Measurements from ENCODE around the gene FILIP1.

The FILIP1 gene

DNA sequence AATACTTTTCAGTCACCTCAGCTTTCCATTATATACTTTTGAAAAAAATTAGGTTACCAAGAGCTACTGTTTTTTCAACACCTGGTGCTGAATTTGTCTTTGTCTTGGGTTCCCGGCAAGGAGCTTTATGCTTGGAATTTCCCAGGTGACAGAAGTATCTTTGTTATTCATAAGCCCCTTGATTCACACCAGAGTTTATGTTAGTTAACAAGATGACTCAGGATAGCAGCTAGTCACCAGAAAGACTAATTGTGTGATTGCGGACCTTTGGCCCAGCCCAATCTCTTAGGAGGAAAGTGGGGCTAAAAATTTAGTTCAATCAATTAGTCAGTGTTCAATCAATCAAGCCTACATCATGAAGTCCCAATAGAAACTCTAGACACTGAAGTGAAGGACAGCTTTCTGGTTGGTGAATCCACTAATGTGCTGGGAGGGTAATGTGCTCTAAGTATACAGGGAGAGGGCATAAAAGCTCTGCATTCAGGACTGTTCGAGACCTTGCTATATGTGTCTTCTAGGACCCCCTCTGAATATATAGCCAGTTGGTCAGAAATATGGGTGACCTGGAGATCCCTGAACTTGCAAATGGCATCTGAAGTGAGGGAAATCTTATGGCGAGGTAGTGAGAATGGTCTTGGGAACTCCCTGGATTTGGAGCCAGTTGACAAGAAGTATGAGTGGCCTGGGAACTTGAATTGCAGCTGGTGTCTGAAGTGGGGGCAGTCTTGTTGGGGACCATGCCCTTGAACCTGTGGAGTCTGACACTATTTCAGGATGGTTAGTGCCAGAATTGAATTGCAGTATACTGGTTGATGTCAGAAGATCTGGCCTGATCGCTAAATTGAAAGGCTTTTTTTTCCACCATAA is 225.2 kb downstream of the FILIP1 start:
- no peak for TF ChIP-seq CTCF (IDR thresholded peaks at IDR 0.05; ENCODE audit: low read depth, low read length)
- no peak overlapping the region for H3K4me3 ChIP-seq (ENCODE audit: low read depth, low read length)

- H3K4me3 ChIP-seq (ENCODE audit: low read depth, low read length), result no peak overlapping the region
- TF ChIP-seq CTCF (IDR thresholded peaks at IDR 0.05; ENCODE audit: low read depth, low read length), result no peak
Observed at GRCh38 chr6:75267461-75267860, 226.1 kb downstream of the FILIP1 start.

DNA sequence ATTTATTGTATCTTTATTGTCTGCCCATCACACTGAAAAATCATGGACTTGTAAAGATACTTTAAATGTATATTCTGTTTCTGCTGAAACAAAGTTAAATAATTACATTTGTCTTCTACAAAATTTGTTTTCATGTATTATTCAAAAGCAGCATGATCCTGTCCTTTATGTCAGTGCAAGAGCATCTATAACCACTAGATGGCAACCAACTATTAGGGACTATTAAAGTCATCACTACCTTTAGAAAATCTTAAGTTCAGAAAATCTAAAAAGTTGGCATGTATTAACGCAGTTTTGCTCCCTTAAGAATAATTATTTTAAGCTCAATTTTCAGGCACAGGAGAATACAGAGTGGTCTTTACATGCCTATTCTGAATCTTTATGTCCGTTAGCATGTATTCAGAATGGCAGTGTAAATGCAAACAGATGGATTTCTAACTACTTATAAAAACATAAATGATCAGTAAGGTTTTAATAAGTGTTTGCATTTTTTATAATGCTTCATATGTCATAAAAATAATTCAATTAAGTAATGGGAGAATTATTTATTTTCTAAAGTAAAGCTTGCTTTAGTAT is 226.8 kb downstream of the FILIP1 start:
- peak; percentile 47; the same call in 1 of the 2 replicates for TF ChIP-seq CTCF (IDR thresholded peaks at IDR 0.05; ENCODE audit: low read depth, low read length)
- no peak overlapping the region for H3K4me3 ChIP-seq (ENCODE audit: low read depth, low read length)

- no peak overlapping the region for H3K4me3 ChIP-seq (ENCODE audit: low read depth, low read length)
- no peak for TF ChIP-seq CTCF (IDR thresholded peaks at IDR 0.05; ENCODE audit: low read depth, low read length)
Observed at GRCh38 chr6:75263401-75263750, 230.2 kb downstream of the FILIP1 start.

GRCh38 chr6:75262716-75263400 is 230.7 kb downstream of the FILIP1 start:
- no peak for TF ChIP-seq CTCF (IDR thresholded peaks at IDR 0.05; ENCODE audit: low read depth, low read length)
- H3K4me3 ChIP-seq (ENCODE audit: low read depth, low read length), result no peak overlapping the region

DNA sequence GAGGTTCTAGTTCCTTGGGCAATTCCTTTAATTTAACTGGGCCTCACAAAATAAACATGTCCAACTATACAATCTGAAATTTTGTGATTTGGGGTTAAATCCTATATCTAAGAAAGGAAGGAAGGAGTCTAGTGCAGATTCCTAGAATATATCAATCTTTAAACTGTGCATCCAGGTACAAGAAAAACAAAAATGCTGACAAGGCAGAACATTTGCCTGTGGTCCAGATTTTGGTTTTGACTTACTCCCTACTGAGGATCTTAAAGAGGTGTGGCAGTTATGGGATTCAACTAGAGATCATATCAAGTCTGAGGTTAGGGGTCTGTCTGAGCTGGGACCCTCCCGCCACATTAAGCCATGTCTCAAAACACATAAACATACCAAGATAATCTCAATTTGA is 232.3 kb downstream of the FILIP1 start:
- TF ChIP-seq CTCF (IDR thresholded peaks at IDR 0.05; ENCODE audit: low read depth, low read length), result no peak
- no peak overlapping the region for H3K4me3 ChIP-seq (ENCODE audit: low read depth, low read length)
